ENCODE measurements around the gene SBF1. TPM values are rescaled to one million over a fixed set of nuclear protein-coding genes. Genes with fewer than 3 reads are reported as not detected.

The SBF1 gene
- total and polyA plus RNA-seq, 12 donors, result 41.0 to 73.0 (median 48.1) TPM

DNA sequence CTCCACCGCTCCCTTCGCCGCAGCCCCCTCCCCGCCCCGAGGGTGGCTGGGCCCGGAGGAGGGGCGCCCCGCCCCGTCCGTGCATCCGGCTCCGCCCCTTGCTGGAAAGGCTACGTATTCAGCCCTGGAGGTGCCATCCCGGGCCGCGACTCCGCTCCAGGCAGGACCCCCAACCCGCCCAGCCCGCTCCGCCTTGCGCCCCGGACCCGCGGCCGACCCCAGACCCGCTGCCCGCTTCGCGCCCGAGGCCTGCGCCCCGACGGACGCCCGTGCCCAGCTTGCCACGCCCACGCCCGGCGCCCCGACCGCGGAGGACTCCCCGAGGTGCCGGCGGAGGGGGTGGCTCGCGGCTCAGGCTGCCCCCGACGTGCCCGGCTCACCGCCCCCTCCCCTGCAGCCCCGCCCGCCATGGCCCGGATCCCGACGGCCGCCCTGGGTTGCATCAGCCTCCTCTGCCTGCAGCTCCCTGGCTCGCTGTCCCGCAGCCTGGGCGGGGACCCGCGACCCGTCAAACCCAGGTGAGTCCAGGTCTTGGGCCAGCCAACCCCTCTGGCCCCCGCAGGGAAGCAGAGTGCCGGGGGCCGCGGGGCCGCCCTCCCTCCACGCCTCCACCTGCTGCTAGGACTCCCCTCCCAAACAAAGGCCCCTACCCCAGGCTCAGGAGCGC is 6.7 kb upstream of the SBF1 start, which contains the start of gene ADM2:
Gene ADM2 (plus strand): TSS at position 104 of the 667 bp plus-strand sequence. CDS start 305 bp downstream, at position 409.
- WGBS, 2 donors, result 4% methylated on average over 54 to 70 of the region's 70 CpGs

DNA sequence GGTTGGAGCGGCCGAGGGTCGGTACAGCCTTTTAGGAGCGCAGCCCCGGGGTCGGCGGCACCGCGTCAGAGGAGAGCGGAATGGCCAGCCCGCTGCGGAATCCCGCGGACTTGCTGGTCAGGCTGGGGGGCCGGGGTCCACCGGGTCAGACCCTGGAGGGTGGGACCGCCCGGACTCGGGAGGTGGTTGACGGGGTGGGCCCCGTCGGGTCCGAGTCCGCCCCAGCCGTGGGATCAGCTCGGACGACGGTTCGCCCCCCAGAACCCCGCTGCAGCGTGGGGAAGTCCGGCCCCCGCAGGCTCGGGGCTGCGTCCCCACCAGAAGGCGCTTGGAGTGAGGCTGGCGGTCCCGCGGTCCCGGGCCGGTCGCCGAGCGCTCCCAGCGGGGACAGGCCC is 6.2 kb upstream of the SBF1 start:
- Histone ChIP-seq H3K4me3 (peak overlapping the region in 9 of 10 donors; percentile 32 to 60 (median 46)), H3K9me3 (no peaks in the 10 kb centered on the region), H3K4me1 (peaks cover 0 to 16% (median 11%) of the 10 kb centered on the region in 9 donors), H3K27me3 (peaks cover 23 to 68% (median 62%) of the 10 kb centered on the region in 7 donors), H3K36me3 (no peaks in the 10 kb centered on the region), H3K27ac (no peak overlapping the region)
- 2 to 4% methylated on average over 37 to 45 of the region's 45 CpGs for WGBS, 2 donors
- TF ChIP-seq, protein P1, sequence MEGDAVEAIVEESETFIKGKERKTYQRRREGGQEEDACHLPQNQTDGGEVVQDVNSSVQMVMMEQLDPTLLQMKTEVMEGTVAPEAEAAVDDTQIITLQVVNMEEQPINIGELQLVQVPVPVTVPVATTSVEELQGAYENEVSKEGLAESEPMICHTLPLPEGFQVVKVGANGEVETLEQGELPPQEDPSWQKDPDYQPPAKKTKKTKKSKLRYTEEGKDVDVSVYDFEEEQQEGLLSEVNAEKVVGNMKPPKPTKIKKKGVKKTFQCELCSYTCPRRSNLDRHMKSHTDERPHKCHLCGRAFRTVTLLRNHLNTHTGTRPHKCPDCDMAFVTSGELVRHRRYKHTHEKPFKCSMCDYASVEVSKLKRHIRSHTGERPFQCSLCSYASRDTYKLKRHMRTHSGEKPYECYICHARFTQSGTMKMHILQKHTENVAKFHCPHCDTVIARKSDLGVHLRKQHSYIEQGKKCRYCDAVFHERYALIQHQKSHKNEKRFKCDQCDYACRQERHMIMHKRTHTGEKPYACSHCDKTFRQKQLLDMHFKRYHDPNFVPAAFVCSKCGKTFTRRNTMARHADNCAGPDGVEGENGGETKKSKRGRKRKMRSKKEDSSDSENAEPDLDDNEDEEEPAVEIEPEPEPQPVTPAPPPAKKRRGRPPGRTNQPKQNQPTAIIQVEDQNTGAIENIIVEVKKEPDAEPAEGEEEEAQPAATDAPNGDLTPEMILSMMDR (IDR thresholded peaks at IDR 0.05), result no peak
- intact Hi-C loops (cut with DNase I), result no loop called here
- ATAC-seq (no peak), DNase-seq (no peak)

More for the DNA sequence above, 6.7 kb upstream of the SBF1 start, which contains the start of gene ADM2:
- H3K4me3 ChIP-seq, result peak within 1 kb of the TSS in 9 of 10 donors; percentile 32 to 60 (median 46)
- no peak within 1 kb of the TSS for H3K27ac ChIP-seq
- DNase-seq, result peak in 1 of 2 donors; percentile 40
- ATAC-seq, result peak in 3 of 8 donors; percentile 13 to 45 (median 43)
- peaks cover 0 to 16% (median 11%) of the 10 kb centered on the region in 9 donors for H3K4me1 ChIP-seq
- H3K9me3 ChIP-seq, result no peaks in the 10 kb centered on the region
- H3K27me3 ChIP-seq, result peaks cover 23 to 70% (median 62%) of the 10 kb centered on the region in 7 donors
- TF ChIP-seq, protein P1 (IDR thresholded peaks at IDR 0.05), result no peak
- no peaks in the 10 kb centered on the region for H3K36me3 ChIP-seq
- intact Hi-C loops (cut with DNase I), result no loop called here

DNA sequence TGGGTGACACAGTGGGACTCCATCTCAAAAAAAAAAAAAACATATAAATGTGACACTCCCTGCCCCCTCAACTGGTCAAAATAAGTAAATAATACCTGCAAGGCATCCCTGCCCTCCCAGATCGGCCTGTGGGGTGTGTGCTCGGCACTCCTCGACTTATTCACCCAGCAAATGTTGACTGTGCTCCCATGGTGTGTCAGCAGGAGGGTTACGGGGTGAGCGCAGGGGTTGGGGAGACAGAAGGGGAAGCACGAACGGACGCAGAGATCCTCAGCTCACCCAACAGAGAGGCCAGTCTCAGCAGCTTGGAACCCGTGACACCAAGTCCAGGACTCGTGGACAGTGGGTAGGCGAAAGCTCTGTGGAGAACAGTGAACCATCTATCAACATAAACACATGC is 4.9 kb upstream of the SBF1 start:
- H3K4me1 ChIP-seq, result peaks cover 0 to 21% (median 17%) of the 10 kb centered on the region in 9 donors
- TF ChIP-seq, protein P1 (IDR thresholded peaks at IDR 0.05), result no peak
- intact Hi-C loops (cut with DNase I), result no loop called here
- 56 to 61% methylated on average over 11 of the region's 11 CpGs for WGBS, 2 donors
- H3K36me3 ChIP-seq, result no peaks in the 10 kb centered on the region
- no peak for DNase-seq
- no peak for ATAC-seq
- no peak overlapping the region for H3K4me3 ChIP-seq
- H3K27me3 ChIP-seq, result peaks cover 23 to 64% (median 58%) of the 10 kb centered on the region in 7 donors
- H3K27ac ChIP-seq, result no peak overlapping the region
- no peaks in the 10 kb centered on the region for H3K9me3 ChIP-seq

DNA sequence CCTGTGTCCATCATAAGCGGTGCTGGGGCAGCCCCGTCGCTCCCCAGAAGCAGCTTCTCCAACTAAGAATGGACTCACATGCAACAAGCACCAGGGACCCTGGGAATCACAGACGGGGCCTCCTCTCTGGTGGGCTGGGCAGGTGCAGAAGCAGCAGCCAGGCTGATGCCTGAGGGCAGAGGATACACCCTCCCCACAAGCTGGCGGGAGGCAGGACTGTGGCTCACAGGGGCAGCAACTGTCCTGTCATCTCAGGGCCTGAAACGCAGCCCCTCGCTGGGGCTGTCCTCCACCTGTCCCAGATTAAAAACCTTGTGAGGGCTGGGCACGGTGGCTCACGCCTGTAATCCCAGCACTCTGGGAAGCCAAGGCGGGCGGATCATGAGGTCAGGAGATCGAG is 3.1 kb upstream of the SBF1 start:
- H3K4me3 ChIP-seq, result no peak overlapping the region
- peaks cover 12 to 34% (median 29%) of the 10 kb centered on the region in 9 donors for H3K4me1 ChIP-seq
- 87 to 90% methylated on average over 12 of the region's 12 CpGs for WGBS, 2 donors
- H3K9me3 ChIP-seq, result no peaks in the 10 kb centered on the region
- ATAC-seq (no peak), DNase-seq (no peak)
- TF ChIP-seq, protein P1 (IDR thresholded peaks at IDR 0.05), result no peak
- H3K27ac ChIP-seq, result no peak overlapping the region
- peaks cover 23 to 46% (median 42%) of the 10 kb centered on the region in 7 donors for H3K27me3 ChIP-seq
- no peaks in the 10 kb centered on the region for H3K36me3 ChIP-seq
- intact Hi-C loops (cut with DNase I), result no loop called here

Measured in heart right ventricle (tissue), 16 donors.